ENCODE data around the gene SIM1. TPM values are rescaled to one million over a fixed set of nuclear protein-coding genes. Genes with fewer than 3 reads are reported as not detected.
A peak's percentile ranks its signal among the peaks of the same experiment; 100 is the strongest.

SIM1 gene
- total and polyA plus RNA-seq, 2 of the 8 experiments (the other 6 are each of a cell fraction or from before 2014, with no cell fraction given), result 0.02 to 0.39 TPM

DNA sequence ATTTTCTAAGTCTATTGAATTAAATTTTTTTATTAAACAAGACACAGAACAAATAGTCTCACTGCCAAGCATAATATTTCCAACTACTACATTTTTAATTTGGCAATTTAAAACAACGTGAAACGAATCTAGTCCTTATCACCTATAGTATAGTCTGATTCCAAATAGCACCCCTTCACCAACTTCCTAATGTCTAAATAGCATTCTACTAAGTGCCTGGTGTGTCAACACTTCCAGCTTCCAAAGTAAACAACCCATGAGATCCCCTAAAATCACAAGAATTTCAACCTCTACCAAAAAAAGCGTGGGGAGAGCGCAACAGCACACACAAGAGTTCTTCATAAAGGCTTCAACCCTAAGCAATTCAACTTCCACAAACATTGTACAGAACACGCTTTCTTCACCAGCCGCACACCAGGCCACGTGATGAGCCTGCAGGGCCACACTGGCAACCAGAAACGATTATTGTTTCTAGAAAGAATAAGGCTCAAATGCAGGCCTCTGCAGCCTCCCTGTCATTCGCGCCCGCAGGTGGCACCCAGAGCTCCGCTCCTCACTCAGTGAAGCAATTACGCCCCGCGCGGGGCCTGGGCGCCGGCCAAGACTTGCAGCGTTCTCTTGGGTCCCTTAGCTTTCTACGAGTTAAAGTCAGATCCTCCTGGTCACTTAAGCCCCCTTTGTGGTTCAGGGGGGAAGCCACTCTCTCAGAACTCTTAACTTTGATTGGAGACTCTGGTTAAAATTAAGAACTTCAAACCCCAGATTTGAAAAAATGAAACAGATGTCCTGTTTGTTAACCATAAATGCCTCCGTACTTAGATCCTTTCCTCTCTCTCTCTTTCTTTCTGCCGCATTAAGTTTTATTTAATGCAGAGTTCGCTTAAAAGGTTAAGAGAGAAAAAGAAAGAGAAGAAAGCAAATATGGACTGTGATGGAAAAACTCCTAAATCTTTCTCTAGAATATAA, 18.3 kb downstream of the SIM1 start (continued):
- TF ChIP-seq RAD21 (IDR thresholded peaks at IDR 0.05 in 1 of 2, conservative IDR thresholded peaks at IDR 0.05 in 1 of 2; ENCODE audit: low read depth in 2 of 2, low read length in 2 of 2) (peak; percentile 16 to 27; a peak in 3 of 4 replicates), CHD1 (IDR thresholded peaks at IDR 0.05; ENCODE audit: low read depth, low read length) (no peak), NRF1 (IDR thresholded peaks at IDR 0.05; ENCODE audit: low read depth, low read length) (no peak), NANOG (IDR thresholded peaks at IDR 0.05; ENCODE audit: insufficient read depth, low read depth, low read length, poor library complexity, severe bottlenecking) (no peak), CEBPB (IDR thresholded peaks at IDR 0.05; ENCODE audit: low read depth, low read length) (no peak), RFX5 (IDR thresholded peaks at IDR 0.05; ENCODE audit: borderline replicate concordance, low read depth, low read length) (no peak), SP4 (IDR thresholded peaks at IDR 0.05; ENCODE audit: low read length) (no peak), CREB1 (IDR thresholded peaks at IDR 0.05) (no peak), SIN3A (conservative IDR thresholded peaks at IDR 0.05 in 1 of 2, IDR thresholded peaks at IDR 0.05 in 1 of 2; ENCODE audit: low read depth in 1 of 2, low read length in 2 of 2) (0 out of 4 replicates have a peak, but pooled peaks of 1 of the 2 experiments have one; percentile 20)
- TF ChIP-seq, protein P1, sequence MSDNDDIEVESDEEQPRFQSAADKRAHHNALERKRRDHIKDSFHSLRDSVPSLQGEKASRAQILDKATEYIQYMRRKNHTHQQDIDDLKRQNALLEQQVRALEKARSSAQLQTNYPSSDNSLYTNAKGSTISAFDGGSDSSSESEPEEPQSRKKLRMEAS (IDR thresholded peaks at IDR 0.05), result no peak
- TF ChIP-seq, protein P2, sequence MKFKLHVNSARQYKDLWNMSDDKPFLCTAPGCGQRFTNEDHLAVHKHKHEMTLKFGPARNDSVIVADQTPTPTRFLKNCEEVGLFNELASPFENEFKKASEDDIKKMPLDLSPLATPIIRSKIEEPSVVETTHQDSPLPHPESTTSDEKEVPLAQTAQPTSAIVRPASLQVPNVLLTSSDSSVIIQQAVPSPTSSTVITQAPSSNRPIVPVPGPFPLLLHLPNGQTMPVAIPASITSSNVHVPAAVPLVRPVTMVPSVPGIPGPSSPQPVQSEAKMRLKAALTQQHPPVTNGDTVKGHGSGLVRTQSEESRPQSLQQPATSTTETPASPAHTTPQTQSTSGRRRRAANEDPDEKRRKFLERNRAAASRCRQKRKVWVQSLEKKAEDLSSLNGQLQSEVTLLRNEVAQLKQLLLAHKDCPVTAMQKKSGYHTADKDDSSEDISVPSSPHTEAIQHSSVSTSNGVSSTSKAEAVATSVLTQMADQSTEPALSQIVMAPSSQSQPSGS (IDR thresholded peaks at IDR 0.05; ENCODE audit: low read length), result no peak
